GM19193 (cell line): ENCODE data around the gene GIPC3.

Experiments used
- POLR2A ChIP-seq: IDR thresholded peaks from 4 replicates; pipeline ENCODE4 v1.6.1; 2011; ENCODE audit not compliant: insufficient read depth, insufficient read length; ENCODE audit errors: extremely low read depth

GIPC3 gene

GRCh38 chr19:3585301-3586126 lies at the start of gene GIPC3:
Gene GIPC3 (plus strand): TSS chr19:3585478. CDS start chr19:3585598, 120 bp downstream.
- no peak for TF ChIP-seq POLR2A

- TF ChIP-seq POLR2A = no peak
Measured at GRCh38 chr19:3535563-3535965, 49.7 kb upstream of the GIPC3 start.

GRCh38 chr19:3535981-3536380 lies 49.3 kb upstream of the GIPC3 start:
- TF ChIP-seq POLR2A = no peak

- TF ChIP-seq POLR2A = no peak
Measured at GRCh38 chr19:3536429-3537100, 48.7 kb upstream of the GIPC3 start.

GRCh38 chr19:3537101-3537437 lies 48.2 kb upstream of the GIPC3 start:
- no peak for TF ChIP-seq POLR2A

GRCh38 chr19:3537438-3538240 lies 47.6 kb upstream of the GIPC3 start:
- TF ChIP-seq POLR2A = peak; percentile 11

GRCh38 chr19:3538258-3538929 lies 46.9 kb upstream of the GIPC3 start:
- no peak for TF ChIP-seq POLR2A

- TF ChIP-seq POLR2A = no peak
Measured at GRCh38 chr19:3538965-3539755, 46.1 kb upstream of the GIPC3 start, which contains the start of gene TEKTIP1. Gene TEKTIP1 (plus strand): TSS chr19:3539174. CDS start chr19:3539178, 4 bp downstream.

- no peak for TF ChIP-seq POLR2A
Measured at GRCh38 chr19:3539756-3540118, 45.5 kb upstream of the GIPC3 start.

GRCh38 chr19:3543150-3544057 lies 41.9 kb upstream of the GIPC3 start:
- no peak for TF ChIP-seq POLR2A

- TF ChIP-seq POLR2A = no peak
Measured at GRCh38 chr19:3544058-3544376, 41.3 kb upstream of the GIPC3 start.

- TF ChIP-seq POLR2A = no peak
Measured at GRCh38 chr19:3544742-3545668, 40.3 kb upstream of the GIPC3 start.
